NCI-H1048 (cell line): ENCODE data around the gene SAMD3.
"Not testable (repeated sequence)": the region's sequence is repeated elsewhere in the genome, so short reads cannot be mapped to it uniquely, and the experiment has no call there.

Source experiments
- DNase-seq: peaks from one replicate; lab custom pipeline; 2025; lab: John Stamatoyannopoulos, UW

The SAMD3 gene

DNA sequence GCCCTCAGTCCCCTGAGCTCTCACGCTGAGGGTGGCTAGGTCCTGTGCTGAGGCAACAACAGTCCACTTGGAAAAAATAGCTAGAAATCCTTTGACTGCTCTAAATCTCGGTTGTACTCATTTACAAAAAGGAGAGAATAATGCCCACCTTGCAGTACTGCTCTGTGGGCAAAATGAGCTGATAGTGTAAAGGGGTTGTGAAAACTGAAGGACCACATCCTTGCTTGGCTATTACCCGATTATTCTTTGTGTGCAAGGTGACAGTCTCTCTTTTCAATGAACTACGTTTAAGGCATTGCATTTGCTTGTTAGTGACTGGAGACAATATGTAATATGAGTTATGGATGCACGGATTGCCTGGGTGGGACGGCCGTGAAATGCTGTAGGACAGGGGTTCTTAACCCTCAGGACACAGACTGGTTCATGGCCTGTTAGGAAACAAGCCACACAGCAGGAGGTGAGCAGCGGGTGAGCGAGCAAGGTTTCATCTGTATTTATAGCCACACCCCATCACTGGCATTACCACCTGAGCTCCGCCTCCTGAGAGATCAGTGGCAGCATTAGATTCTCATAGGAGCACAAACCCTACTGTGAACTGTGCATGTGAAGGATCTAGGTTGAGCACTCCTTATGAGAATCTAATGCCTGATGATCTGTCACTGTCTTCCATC is 14.6 kb downstream of the SAMD3 start:
- DNase-seq: no peak

DNA sequence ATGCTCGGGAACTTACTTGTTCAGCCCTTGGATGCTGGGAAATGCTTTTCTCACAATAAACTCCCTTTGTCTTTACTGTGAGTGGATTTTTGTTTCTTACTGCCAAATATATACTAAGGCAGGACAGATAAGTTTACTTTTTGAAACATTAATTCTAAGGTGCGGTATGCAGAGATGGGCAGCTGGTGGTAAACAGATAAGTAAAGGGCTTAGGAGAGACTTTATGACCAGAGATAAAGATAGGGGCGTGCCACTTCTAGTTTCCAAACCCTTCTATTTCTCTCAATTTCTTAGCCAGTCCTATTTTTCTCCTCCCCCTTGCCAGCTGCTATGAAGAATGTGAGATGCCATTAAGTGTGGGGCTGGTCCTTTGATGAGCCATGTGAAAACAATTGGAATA is 16.3 kb downstream of the SAMD3 start:
- DNase-seq: no peak

DNA sequence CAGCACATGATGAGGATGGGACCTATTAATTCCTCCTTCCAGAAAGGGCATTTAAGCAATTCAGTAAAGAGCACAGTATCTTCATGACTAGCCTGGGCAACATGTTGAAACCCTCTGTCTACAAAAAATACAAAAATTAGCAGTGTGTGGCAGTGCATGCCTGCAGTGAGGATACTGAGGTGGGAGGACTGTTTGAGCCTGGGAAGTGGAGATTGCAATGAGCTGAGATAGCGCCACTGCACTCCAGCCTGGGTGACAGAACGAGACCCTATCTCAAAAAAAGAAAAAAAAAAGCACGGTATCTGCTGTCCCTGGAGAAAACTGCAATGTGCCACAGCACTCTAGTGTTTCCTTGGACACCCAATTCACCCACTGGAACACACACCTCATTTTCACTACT is 18.4 kb downstream of the SAMD3 start:
- no peak for DNase-seq

DNA sequence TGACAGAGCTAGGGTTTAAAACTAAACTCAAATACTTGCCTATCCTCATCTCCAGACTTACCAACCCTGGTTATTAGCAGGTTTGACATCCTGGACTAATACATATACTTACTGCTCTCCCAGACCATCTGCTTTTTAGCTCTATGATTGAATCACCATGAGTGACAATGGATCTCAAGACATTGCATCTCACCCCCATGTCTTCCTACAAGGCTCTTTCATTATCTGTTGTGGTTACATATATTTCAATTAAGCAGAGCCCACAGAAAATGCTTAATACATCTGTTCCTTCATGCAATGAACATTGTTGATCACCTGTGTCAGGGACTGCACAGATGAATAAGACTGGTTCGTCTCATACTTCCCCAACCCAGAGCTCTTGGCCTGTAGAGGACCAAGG is 19.4 kb downstream of the SAMD3 start:
- DNase-seq: no peak

- DNase-seq: no peak
Observed at GRCh38 chr6:130202782-130203181, 20.0 kb downstream of the SAMD3 start.

GRCh38 chr6:130200020-130200419 is 22.7 kb downstream of the SAMD3 start:
- no peak for DNase-seq

DNA sequence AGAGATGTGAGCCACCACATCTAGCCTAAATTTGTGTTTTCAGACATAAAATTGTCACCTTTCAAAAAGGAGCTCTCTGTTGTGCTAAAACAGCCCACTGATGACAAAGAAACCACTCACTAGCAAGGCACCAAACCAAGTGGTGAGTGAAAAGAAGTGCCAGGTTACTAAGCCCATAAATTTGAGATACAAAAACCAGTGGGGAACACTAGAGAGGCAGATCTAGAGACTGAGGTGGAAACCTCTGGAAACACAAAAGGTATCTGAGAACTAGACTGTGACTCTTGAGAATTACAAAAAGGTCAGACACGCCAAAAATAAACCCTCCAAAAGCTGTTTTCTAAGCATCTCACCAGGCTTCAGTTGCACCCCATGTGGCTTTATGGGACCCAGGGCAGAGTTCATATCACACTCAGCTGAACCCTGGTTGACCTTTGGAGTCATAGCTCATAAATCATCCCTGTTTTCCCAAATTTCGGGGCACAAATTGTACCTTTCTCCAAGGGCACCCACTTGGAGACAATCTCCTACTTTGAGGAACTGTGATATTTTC is 24.2 kb downstream of the SAMD3 start:
- DNase-seq: no peak

DNA sequence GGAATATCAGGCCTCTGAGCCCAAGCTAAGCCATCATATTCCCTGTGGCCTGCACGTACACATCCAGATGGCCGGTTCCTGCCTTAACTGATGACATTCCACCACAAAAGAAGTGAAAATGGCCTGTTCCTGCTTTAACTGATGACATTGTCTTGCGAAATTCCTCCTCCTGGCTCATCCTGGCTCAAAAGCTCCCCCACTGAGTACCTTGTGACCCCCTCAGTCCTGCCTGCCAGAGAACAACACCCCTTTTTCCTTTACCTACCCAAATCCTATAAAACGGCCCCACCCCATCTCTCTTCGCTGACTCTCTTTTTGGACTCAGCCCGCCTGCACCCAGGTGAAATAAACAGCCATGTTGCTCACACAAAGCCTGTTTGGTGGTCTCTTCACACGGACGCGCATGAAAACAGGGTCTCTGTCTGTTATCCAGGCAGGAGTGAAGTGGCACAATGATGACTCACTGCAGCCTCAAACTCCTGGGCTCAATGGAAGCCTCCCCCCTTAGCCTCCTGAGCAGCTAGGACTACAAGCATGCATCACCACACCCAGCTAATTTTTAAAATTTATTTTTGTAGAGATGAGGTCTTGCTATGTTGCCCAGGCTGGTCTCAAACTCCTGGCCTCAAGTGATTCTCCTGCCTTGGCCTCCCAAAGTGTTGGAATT is 24.8 kb downstream of the SAMD3 start:
- DNase-seq: not testable (repeated sequence)

GRCh38 chr6:130194434-130194833 is 28.3 kb downstream of the SAMD3 start:
- not testable (repeated sequence) for DNase-seq

- no peak for DNase-seq
Observed at GRCh38 chr6:130190701-130191690, 31.8 kb downstream of the SAMD3 start.

DNA sequence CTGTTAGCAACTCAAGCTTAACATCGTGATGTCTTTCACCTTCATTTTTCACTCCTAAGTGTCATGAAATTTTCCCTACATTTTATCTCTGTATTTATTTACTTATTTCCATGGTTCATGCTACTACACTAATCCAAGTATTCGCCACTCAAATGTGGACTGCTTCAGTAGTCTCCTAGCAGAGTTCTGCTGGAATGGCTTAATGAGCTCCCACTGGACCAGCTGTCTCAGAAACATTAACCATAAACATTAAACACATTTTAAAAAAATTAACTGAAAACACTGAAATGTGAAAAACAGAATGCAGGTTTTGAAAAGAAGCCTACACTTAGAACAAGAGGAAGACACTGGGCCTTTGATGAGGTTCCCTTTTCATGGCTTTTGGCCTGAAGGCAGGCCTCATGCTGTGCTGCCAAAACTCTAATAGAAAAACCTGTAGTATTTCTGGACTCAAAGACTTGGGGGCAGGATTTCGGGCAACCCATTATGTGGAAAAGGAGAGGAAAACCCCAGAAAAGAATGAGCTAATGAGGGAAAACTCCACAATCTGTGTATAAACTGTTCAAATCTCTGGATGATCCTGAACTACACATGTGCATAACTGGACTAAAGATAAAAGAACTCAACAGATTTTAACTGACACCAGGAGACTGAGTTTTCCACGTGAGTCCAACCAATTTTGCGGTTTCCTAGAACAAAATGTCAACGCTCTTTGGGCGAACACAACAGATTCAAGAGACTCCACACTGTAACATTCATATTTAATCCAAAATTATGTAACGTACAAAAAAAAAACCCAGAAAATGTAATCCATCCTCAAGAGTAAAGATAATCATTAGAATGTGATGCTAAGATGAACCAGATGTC is 33.0 kb downstream of the SAMD3 start:
- DNase-seq: no peak

DNA sequence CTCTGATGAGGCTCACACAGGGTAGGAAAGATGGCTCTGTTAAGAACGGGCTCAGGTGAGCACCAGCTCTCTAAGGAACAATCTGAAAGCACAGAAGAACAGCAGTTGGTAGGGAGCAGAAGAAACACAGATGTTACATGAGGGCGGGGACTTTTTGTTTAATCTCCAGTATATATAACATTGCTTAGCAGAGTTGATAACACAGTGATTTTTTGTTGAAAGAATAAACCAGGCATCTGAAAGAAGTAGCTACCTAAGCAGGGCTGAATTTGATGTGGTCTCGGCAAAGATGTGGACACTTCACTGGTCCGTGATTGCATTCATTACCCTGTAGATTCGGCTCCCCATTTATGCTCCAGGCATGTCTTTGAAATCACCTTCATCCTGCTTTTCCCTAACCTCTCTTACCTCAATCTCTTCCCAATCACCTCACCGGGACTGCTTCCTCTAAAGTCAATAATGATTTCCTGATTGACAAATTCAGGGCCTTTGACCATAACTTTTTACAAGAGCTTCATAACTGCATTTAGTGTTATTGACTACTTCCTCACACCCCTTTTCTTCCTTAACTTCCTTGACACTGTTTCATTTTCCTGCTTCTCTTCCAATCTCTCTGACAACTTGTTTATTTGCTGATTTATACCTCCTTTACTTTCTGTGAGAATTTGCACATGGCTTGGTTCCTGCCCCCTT is 34.4 kb downstream of the SAMD3 start:
- DNase-seq: no peak

GRCh38 chr6:130187335-130188206 is 35.2 kb downstream of the SAMD3 start:
- no peak for DNase-seq

- DNase-seq: no peak
Observed at GRCh38 chr6:130185658-130186057, 37.1 kb downstream of the SAMD3 start.

DNA sequence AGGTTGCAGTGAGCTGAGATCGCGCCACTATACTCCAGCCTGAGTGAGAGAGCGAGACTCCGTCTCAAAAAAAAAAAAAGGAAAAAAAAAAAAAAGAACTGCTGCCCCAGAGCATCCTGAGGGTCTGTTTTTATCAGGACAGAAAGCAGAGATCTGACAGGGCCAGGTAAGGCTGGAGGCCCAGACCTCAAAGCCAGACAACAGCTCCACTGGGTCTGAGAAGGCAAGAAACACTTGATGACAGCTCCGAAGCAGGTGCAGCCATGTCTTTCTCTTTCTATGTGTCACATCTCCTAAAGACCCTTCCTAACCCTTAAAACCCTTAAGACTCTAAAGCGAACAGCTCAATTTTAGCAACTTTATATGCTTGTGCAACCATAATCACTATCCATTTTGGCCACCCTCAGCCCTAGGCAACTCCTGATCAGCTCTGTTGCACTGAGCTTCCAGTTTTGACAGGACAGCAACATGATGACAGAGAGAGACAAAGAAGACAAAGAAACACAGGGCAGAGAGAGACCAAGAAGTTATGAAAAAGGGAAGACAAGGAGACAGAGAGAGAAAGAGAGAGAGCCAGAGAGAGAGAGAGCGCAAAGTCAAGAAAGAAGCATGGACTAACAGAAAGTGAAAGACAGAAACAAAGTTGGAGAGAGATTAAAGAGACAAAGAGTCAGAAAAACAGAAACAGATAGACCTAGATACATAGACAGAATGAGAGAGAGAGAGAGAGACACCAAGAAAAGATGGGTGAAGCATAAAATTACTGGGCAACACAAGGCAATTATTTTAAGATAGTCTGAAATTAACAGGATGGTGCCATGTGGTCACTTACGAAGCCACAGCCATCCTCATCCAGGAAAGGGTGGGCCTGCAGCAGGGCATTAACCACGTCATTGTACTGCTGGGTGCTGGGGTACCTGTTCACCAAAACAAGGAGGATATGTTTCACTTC is 39.2 kb downstream of the SAMD3 start:
- no peak for DNase-seq

DNA sequence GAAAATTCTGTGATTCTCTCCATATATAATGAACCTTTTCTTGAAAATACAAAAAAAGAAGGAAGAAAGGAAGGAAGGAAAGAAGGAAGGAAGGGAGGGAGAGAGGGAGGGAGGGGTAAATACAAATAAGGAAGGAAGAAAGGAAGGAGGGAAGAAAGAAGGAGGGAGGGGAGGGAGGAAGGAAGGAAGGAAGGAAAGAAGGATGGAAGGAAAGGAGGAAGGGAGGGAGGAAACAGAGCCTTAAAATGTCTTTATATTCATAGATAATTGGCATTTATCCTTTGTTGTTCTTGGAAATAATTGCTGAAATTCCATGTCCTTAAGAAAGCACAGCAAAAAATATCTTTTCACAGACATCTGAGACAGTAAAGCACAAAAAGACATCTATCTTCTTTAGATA is 40.3 kb downstream of the SAMD3 start:
- no peak for DNase-seq

DNA sequence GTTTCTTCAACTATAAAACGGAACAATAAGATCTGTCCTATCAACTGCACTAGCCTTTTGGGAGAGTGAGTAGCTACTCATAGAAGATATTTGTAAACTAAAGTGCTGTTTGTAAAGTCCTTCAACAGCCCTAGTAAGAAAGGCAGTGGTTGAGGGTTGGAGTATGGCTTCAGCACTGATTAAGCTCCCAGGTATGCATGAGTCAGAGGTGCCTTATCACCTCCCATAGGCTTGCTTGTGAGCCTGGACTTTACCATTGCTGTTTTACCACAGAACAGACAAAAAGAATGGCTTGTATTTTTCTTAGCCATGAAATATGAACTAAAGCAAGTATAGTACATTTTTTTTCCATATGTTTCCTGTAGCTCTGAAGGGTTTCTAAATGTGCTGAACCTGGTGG is 44.1 kb downstream of the SAMD3 start:
- DNase-seq: no peak

DNA sequence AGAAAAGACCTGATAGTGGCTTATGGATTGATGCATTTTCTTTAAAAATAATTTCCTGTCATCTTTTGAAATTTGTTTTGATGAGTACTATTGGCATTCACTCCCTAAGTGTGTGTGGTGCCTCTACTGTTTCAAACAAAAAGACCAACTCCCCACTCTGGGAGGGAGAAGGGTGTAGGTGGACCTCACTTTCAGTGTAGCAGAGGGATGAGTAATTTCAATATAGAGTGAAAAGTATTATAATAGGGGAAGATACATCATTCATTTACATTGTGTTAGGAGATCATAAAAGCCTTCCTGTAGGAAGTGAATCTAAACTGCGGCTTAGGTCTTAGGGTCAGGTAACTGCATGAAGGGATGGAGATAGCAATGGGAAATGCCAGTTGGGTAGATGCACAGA is 46.4 kb downstream of the SAMD3 start:
- no peak for DNase-seq
